DOHH2 (cell line): ENCODE measurements around the gene HOXC5.

Experiments
- H3F3A ChIP-seq: fragments of 200-600 bp; sonication (generic), shearing (Covaris generic); 2 replicates; pipeline ENCODE4 v1.6.0; 2016; ENCODE audit warnings: antibody characterized with exemption, mild to moderate bottlenecking; ENCODE audit not compliant: control insufficient read depth, insufficient read depth
- H3K27ac ChIP-seq: fragments of 200-600 bp; sonication (generic); 2 replicates; pipeline ENCODE4 v1.5.1; 2014; ENCODE audit warnings: low read depth, mild to moderate bottlenecking, low read length, moderate library complexity
- H3K27me3 ChIP-seq: fragments of 200-600 bp; sonication (generic); 2 replicates; pipeline ENCODE4 v1.6.1; 2014; ENCODE audit warnings: mild to moderate bottlenecking, low read length, mixed read lengths; ENCODE audit not compliant: control insufficient read depth
- H3K36me3 ChIP-seq: fragments of 200-600 bp; sonication (generic); 2 replicates; pipeline ENCODE4 v1.6.1; 2014; ENCODE audit warnings: mild to moderate bottlenecking, low read length, moderate library complexity, mixed read lengths; ENCODE audit not compliant: control insufficient read depth
- H3K4me1 ChIP-seq: fragments of 200-600 bp; sonication (generic); 2 replicates; pipeline ENCODE4 v1.6.1; 2014; ENCODE audit warnings: mild to moderate bottlenecking, low read length, mixed read lengths; ENCODE audit not compliant: control insufficient read depth
- H3K4me2 ChIP-seq: fragments of 200-600 bp; sonication (generic); 2 replicates; pipeline ENCODE4 v1.6.0; 2014; ENCODE audit warnings: mild to moderate bottlenecking, low read length, moderate library complexity
- H3K4me3 ChIP-seq: fragments of 200-600 bp; sonication (generic); 2 replicates; pipeline ENCODE4 v1.5.1; 2014; ENCODE audit warnings: mild to moderate bottlenecking, low read length, mixed read lengths
- H3K79me2 ChIP-seq: fragments of 200-600 bp; sonication (generic); 2 replicates; pipeline ENCODE4 v1.6.1; 2014; ENCODE audit warnings: mild to moderate bottlenecking, low read length, mixed read lengths; ENCODE audit not compliant: control insufficient read depth
- H3K9me2 ChIP-seq: fragments of 200-600 bp; sonication (generic); replicated peaks from 2 replicates; pipeline ENCODE4 v1.6.1; 2014; ENCODE audit warnings: mild to moderate bottlenecking, low read length, mixed read lengths; ENCODE audit not compliant: control insufficient read depth
- H3K9me3 ChIP-seq: fragments of 200-600 bp; sonication (generic); 2 replicates; pipeline ENCODE4 v1.6.1; 2014; ENCODE audit warnings: antibody characterized with exemption, low read length, mixed read lengths; ENCODE audit not compliant: control insufficient read depth, insufficient read depth
- H4K20me1 ChIP-seq: fragments of 200-600 bp; sonication (generic); 2 replicates; pipeline ENCODE4 v1.6.0; 2014; ENCODE audit warnings: low read depth, mild to moderate bottlenecking, antibody characterized with exemption, low read length, moderate library complexity; ENCODE audit not compliant: control insufficient read depth, insufficient read depth
- EZH2phosphoT487 ChIP-seq: fragments of 200-600 bp; sonication (generic); IDR thresholded peaks from 2 replicates; pipeline ENCODE4 v1.6.1; 2017; ENCODE audit warnings: borderline replicate concordance, mild to moderate bottlenecking, antibody characterized with exemption, low read length, moderate library complexity, mixed read lengths
- TF ChIP-seq, protein P1 (sequence below): fragments of 200-600 bp; sonication (generic); IDR thresholded peaks from one replicate; pipeline ENCODE4 v1.5.1; 2014; ENCODE audit warnings: antibody characterized with exemption, mild to moderate bottlenecking, low read depth, low read length; ENCODE audit not compliant: poor library complexity, severe bottlenecking

Gene HOXC5

DNA sequence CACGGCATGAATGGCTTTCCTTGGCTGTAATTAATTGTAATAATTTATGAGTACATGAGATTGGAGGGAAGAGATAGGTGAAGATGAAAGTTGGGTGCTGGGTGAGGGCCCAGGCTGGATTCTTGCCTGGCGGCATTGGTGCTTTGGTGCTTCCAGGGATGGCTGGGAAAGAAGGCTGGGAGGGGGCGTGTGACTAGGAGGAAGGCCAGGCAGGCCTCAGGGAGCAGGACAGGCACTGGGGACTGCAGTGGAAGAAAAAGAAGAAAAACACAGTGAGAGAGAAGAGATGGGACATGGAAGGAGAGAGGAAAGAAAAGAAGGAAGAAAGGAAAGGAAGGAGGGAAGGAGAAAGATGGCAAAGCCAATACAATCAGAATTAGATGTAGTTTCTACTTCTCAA is 29.2 kb upstream of the HOXC5 start:
- Histone ChIP-seq H3K36me3 (no peaks in the 10 kb centered on the region), H3K4me2 (no peak overlapping the region), H3K79me2 (no peaks in the 10 kb centered on the region), H3K4me3 (no peak overlapping the region), H3K4me1 (peaks cover 20% of the 10 kb centered on the region), H3K9me3 (no peaks in the 10 kb centered on the region), H3K9me2 (no peaks in the 10 kb centered on the region), H4K20me1 (no peaks in the 10 kb centered on the region), H3F3A (no peaks in the 10 kb centered on the region), H3K27me3 (peaks cover 76% of the 10 kb centered on the region), H3K27ac (no peak overlapping the region)
- TF ChIP-seq, protein P1, sequence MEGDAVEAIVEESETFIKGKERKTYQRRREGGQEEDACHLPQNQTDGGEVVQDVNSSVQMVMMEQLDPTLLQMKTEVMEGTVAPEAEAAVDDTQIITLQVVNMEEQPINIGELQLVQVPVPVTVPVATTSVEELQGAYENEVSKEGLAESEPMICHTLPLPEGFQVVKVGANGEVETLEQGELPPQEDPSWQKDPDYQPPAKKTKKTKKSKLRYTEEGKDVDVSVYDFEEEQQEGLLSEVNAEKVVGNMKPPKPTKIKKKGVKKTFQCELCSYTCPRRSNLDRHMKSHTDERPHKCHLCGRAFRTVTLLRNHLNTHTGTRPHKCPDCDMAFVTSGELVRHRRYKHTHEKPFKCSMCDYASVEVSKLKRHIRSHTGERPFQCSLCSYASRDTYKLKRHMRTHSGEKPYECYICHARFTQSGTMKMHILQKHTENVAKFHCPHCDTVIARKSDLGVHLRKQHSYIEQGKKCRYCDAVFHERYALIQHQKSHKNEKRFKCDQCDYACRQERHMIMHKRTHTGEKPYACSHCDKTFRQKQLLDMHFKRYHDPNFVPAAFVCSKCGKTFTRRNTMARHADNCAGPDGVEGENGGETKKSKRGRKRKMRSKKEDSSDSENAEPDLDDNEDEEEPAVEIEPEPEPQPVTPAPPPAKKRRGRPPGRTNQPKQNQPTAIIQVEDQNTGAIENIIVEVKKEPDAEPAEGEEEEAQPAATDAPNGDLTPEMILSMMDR, result no peak
- TF ChIP-seq EZH2phosphoT487, result no peak

DNA sequence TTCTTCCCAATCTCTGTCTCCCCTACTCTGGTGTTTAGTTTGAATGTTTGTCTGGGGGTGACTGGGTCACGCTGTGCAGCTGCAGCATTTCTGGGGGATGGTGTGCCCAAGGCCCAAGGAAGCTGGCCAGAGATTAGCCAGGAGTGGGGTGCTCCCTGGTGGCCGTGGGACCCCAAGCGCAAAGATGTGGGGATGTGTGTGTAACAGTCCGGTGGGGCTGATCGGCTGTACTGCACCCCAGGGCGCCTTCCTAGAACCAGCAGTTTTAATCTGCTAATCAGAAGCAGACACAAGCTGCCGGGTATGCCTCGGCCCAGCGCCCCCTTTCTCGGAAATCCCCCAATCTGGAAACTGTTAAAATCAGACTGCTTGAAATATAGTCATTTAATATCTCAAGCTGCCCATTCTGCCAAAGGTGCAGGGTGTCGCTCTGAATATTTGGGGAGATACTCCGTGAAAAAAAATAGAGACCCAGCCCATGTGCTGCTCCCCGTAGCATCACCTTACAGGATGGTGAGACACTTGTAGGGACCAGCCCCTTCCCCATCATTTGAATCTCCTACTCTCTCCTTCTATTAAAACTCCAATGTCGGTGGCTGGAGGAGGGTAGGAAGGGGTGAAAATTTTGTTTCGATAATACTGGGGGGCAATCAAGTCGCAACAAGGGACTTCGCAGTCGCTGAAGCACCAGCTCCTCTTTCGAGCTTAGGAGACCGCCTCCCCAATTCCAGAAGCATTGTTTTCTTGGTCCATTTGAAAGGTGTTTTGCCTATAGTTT is 28.6 kb upstream of the HOXC5 start:
- no peak overlapping the region for H3K4me3 ChIP-seq
- no peaks in the 10 kb centered on the region for H3K9me3 ChIP-seq
- no peak overlapping the region for H3K27ac ChIP-seq
- no peaks in the 10 kb centered on the region for H3K79me2 ChIP-seq
- no peak for TF ChIP-seq EZH2phosphoT487
- TF ChIP-seq, protein P1, result peak; percentile 14
- H3K4me1 ChIP-seq, result peaks cover 20% of the 10 kb centered on the region
- 0 out of 2 replicates have a peak overlapping the region, but pooled peaks have one; percentile 78 for H3K4me2 ChIP-seq
- H3F3A ChIP-seq, result no peaks in the 10 kb centered on the region
- H3K27me3 ChIP-seq, result peaks cover 76% of the 10 kb centered on the region
- H4K20me1 ChIP-seq, result no peaks in the 10 kb centered on the region
- H3K9me2 ChIP-seq, result no peaks in the 10 kb centered on the region
- H3K36me3 ChIP-seq, result no peaks in the 10 kb centered on the region

DNA sequence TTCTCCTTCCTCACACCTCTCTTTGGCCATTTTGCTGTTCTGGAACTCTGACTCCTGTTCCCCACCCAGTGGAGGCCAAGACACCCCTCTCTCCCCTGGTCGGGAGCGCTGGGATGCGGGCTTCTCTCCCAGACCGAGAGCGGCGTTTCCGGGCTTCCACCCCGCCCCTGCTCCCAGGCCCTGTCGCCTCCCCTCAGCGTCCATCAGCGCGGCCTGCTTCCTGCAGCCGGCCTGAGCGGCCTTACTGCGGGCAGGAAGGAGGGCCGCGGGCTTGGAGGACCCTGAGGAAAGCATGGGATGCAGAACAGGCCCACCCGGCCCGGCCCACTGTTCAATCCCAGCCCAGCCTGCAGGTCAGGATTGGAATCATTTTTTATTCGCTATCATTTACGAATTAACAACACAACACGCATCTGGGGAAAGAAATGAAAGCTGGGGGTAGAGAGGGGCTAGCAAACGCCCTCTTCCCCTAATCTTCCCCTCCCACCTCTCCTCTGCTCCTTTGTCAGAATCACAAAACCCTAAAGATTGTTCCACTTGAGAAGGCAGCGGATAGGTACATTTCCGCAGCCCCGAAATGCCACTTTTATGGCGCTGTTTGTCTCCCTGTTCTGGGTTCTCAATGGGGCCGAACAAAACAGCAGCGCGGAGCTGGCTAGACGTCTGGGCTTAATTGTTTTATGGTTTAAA is 27.9 kb upstream of the HOXC5 start:
- Histone ChIP-seq H4K20me1 (no peaks in the 10 kb centered on the region), H3K36me3 (no peaks in the 10 kb centered on the region), H3K4me3 (peak overlapping the region; percentile 61), H3K9me3 (no peaks in the 10 kb centered on the region), H3F3A (no peaks in the 10 kb centered on the region), H3K4me2 (peak overlapping the region; percentile 78), H3K9me2 (no peaks in the 10 kb centered on the region), H3K27me3 (peaks cover 80% of the 10 kb centered on the region), H3K79me2 (no peaks in the 10 kb centered on the region), H3K27ac (no peak overlapping the region), H3K4me1 (peaks cover 20% of the 10 kb centered on the region)
- TF ChIP-seq, protein P1, result no peak
- no peak for TF ChIP-seq EZH2phosphoT487
